Measurements from ENCODE around the gene MAP3K5.

Gene MAP3K5

GRCh38 chr6:136742125-136742524, 50.2 kb downstream of the MAP3K5 start:
- no peak for DNase-seq

- no peak for DNase-seq
These were observed 52.0 kb downstream of the MAP3K5 start for GRCh38 chr6:136740050-136740974.

GRCh38 chr6:136739501-136739900, 52.8 kb downstream of the MAP3K5 start:
- DNase-seq: no peak

- DNase-seq: no peak
These were observed 53.2 kb downstream of the MAP3K5 start for GRCh38 chr6:136739071-136739470.

GRCh38 chr6:136738692-136739057, 53.6 kb downstream of the MAP3K5 start:
- DNase-seq: no peak

- DNase-seq: no peak
These were observed 54.2 kb downstream of the MAP3K5 start for GRCh38 chr6:136737871-136738691.

- DNase-seq: no peak
These were observed 54.9 kb downstream of the MAP3K5 start for GRCh38 chr6:136737374-136737844.

GRCh38 chr6:136736281-136736960, 55.9 kb downstream of the MAP3K5 start:
- no peak for DNase-seq

- no peak for DNase-seq
These were observed 57.3 kb downstream of the MAP3K5 start for GRCh38 chr6:136734977-136735376.

GRCh38 chr6:136732889-136733288, 59.4 kb downstream of the MAP3K5 start:
- DNase-seq: no peak

- DNase-seq: no peak
These were observed 62.4 kb downstream of the MAP3K5 start for GRCh38 chr6:136729832-136730231.

- DNase-seq: no peak
These were observed 63.2 kb downstream of the MAP3K5 start for GRCh38 chr6:136728976-136729515.

- no peak for DNase-seq
These were observed 64.0 kb downstream of the MAP3K5 start for GRCh38 chr6:136728033-136728939.

GRCh38 chr6:136726837-136727557, 65.3 kb downstream of the MAP3K5 start:
- DNase-seq: no peak

- DNase-seq: no peak
These were observed 67.2 kb downstream of the MAP3K5 start for GRCh38 chr6:136725124-136725523.

- peak; percentile 65 for DNase-seq
These were observed 68.5 kb downstream of the MAP3K5 start for GRCh38 chr6:136723780-136724179.

- DNase-seq: no peak
These were observed 70.8 kb downstream of the MAP3K5 start for GRCh38 chr6:136721467-136721866.

GRCh38 chr6:136720045-136720770, 72.1 kb downstream of the MAP3K5 start:
- DNase-seq: no peak

GRCh38 chr6:136719280-136720044, 72.8 kb downstream of the MAP3K5 start:
- DNase-seq: no peak

GRCh38 chr6:136718476-136718875, 73.8 kb downstream of the MAP3K5 start:
- DNase-seq: no peak
